Measurements from ENCODE around the gene MALSU1.

Gene MALSU1

DNA sequence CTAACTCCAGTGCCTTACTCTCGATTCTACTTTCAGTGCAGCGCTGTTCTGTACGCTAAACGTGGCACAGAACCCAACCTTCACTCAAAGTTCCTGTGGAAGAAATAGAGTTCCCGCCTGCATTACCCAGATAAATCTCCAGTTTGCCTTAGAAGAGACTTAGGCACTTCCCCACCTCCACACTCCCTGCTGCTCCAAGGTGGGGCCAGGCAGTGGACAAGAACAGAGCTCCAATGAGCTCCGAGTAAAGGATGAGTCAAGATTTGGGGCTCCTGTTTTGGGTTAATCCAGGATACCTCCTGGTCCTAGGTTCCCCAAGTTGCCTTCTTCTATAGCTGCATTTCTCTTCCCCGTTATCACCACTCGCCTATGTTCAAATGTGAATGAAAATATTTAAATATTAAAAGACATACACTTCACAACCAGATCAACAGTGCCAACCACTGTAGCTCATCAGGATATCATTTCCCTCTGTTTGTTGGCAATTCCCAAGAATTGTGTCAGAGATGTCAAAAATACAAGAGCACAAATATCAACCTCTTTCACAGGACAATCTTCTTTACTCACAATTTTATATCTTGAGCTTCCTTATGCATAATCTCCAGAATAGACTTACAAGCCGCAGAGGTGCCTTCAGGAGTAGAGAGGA lies 48.0 kb downstream of the MALSU1 start:
- no peak for TF ChIP-seq CTCF (conservative IDR thresholded peaks at IDR 0.05)
- no peak overlapping the region for H3K27ac ChIP-seq

GRCh38 chr7:23347682-23348180 lies 48.6 kb downstream of the MALSU1 start:
- H3K27ac ChIP-seq, result no peak overlapping the region
- no peak for TF ChIP-seq CTCF (conservative IDR thresholded peaks at IDR 0.05)

DNA sequence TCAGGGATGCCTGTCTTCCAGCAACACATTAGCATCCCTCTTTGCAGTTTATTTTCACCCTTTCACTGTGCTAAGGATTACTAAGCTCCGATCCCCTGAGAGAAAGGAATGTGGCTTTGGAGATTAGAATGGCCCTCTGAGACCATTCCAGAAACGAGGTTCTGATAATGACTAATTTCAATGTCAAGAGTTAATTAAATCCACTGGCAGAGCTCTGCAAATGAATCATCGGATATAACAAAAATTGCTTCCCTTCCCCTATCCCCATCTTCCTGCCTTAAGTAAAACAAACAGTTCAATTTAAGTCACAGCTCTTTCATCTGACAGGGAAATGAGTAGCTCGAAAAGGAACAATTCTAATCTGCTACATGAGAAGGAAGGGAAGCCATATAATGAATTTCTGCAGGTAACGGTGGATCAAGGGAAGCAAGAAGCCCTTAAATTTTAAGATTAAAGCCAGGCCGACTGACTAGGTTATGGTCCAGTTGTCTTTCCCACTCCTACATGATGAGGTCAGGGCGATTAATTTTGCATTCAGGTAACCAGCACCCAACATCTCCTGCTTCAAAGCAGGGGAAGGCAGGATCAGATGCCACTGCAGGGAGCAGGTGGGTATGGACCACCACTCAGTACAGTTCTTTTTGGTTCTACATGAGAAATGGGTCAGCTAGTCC lies 50.5 kb downstream of the MALSU1 start:
- no peak for TF ChIP-seq CTCF (conservative IDR thresholded peaks at IDR 0.05)
- no peak overlapping the region for H3K27ac ChIP-seq

DNA sequence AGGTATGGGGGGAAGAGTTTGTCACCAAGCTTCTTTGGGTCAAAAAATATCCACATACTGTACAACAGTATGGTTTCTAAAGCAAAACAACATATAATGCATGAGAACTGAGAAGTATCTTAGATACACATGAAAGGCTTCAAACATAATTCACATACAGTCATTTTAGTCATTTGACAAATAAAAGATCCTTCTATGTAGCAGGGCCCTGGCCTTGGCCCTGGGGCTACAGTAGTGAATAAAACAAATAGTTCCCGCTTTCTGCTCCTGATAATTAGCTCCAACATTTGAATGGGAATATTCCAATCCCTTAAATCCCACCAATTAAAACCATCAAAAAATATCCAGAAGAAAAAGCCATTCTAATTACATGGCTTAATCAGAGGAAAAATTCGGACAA lies 51.3 kb downstream of the MALSU1 start:
- H3K27ac ChIP-seq, result no peak overlapping the region
- no peak for TF ChIP-seq CTCF (conservative IDR thresholded peaks at IDR 0.05)

DNA sequence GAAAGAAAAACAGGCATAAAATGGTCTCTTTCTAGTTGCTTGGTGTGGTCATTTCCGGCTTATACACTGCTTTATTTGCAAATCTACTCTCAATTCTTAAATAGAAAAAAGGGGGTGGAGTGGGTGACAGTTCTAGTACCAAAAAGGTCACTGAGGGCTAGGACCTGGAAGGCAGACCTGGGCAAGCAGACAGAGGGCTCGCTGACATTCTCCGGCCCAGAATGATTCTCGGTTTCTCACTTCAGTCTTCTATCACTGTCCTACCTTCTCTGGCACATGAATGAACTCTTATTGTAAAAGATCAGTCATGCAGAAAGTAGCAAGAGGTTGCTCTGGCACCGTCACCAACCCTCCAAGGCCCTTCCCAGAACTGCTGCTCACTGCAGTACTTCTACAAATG lies 54.0 kb downstream of the MALSU1 start:
- H3K27ac ChIP-seq, result no peak overlapping the region
- TF ChIP-seq CTCF (conservative IDR thresholded peaks at IDR 0.05), result no peak

GRCh38 chr7:23356168-23356567 lies 57.0 kb downstream of the MALSU1 start:
- no peak overlapping the region for H3K27ac ChIP-seq
- TF ChIP-seq CTCF (conservative IDR thresholded peaks at IDR 0.05), result no peak

GRCh38 chr7:23356726-23357125 lies 57.6 kb downstream of the MALSU1 start:
- no peak overlapping the region for H3K27ac ChIP-seq
- TF ChIP-seq CTCF (conservative IDR thresholded peaks at IDR 0.05), result no peak

Measured in VCaP (cell line).